ENCODE data around the gene ITGB1. TPM values are rescaled to one million over a fixed set of nuclear protein-coding genes. Genes with fewer than 3 reads are reported as not detected.

The ITGB1 gene
- total and polyA plus RNA-seq, 8 donors = 44.0 to 316 (median 110) TPM

- 26 to 38% methylated on average over 4 of the region's 4 CpGs for WGBS, 2 donors
Measured at GRCh38 chr10:32962521-32962920, 4.5 kb upstream of the ITGB1 start.

DNA sequence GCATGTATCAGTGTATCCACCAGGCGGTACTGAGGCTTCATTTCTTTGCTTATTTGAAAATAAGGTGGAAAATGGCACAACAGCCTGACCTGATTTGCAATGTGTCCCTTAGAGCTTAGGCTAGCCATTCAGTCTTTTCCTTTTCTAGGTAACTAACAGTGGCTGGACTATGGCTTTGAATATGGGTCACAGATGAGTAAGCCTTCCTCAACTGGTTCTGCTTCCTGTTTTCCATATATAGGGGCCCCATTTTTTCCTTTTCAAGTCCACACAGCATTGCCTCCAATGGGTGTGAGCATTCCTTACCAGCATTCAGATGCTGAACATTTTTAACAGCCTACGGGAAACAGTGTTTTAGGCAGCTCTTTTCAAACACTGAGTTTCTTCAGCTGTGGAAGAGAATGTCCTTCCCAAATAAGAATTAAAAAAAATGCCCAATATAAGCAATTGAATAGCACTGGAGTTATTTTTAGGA is 3.9 kb upstream of the ITGB1 start:
- Histone ChIP-seq H3K36me3 (no peaks in the 10 kb centered on the region), H3K9me3 (no peaks in the 10 kb centered on the region), H3K27ac (peak overlapping the region in 3 of 4 donors; percentile 35 to 58 (median 53)), H3K4me1 (peaks cover 10 to 27% (median 15%) of the 10 kb centered on the region in 3 donors), H3K4me3 (no peak overlapping the region), H3K27me3 (no peaks in the 10 kb centered on the region)
- WGBS, 2 donors = 56 to 57% methylated on average over 2 of the region's 2 CpGs
- intact Hi-C loops (cut with DNase I) = no loop called here
- DNase-seq (no peak), FAIRE-seq (no peak), ATAC-seq (peak in 1 of 4 donors; percentile 1)
- no peak for TF ChIP-seq CTCF (IDR thresholded peaks at IDR 0.05)

More at GRCh38 chr10:32962521-32962920, 4.5 kb upstream of the ITGB1 start:
- no peaks in the 10 kb centered on the region for H3K9me3 ChIP-seq
- H3K4me3 ChIP-seq = no peak overlapping the region
- H3K4me1 ChIP-seq = peaks cover 10 to 27% (median 15%) of the 10 kb centered on the region in 3 donors
- no peaks in the 10 kb centered on the region for H3K36me3 ChIP-seq
- intact Hi-C loops (cut with DNase I) = no loop called here
- DNase-seq = no peak
- FAIRE-seq = no peak
- no peak for TF ChIP-seq CTCF (IDR thresholded peaks at IDR 0.05)
- no peak for ATAC-seq
- peak overlapping the region in 2 of 4 donors; percentile 53 to 58 for H3K27ac ChIP-seq
- H3K27me3 ChIP-seq = no peaks in the 10 kb centered on the region

GRCh38 chr10:32961343-32961894 is 3.4 kb upstream of the ITGB1 start:
- Histone ChIP-seq H3K4me3 (no peak overlapping the region), H3K27ac (peak overlapping the region in 3 of 4 donors; percentile 35 to 58 (median 53)), H3K9me3 (no peaks in the 10 kb centered on the region), H3K27me3 (no peaks in the 10 kb centered on the region), H3K36me3 (no peaks in the 10 kb centered on the region), H3K4me1 (peaks cover 10 to 27% (median 15%) of the 10 kb centered on the region in 3 donors)
- no peak for DNase-seq
- TF ChIP-seq CTCF (IDR thresholded peaks at IDR 0.05) = no peak
- 93 to 94% methylated on average over 5 of the region's 5 CpGs for WGBS, 2 donors
- no peak for FAIRE-seq
- no peak for ATAC-seq
- intact Hi-C loops (cut with DNase I) = no loop called here

DNA sequence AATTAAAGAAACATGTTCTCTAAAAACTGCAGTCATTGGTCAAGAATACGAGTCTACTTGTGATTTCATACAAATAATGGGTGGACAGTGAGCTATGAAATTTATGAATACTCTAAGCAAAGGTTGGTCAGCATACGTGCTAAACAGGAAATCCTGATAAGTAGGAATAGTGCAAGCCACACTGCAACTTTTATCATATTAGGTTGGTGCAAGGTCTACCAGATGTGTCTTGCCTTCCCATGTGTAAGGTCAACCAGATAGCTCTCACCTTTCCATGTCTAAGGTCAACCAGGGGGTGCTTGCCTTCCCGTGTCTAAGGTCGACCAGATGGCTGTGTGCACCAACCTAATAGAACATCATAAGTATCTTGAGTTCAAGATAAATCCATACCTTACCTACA is 2.0 kb upstream of the ITGB1 start:
- 35 to 36% methylated on average over 4 of the region's 4 CpGs for WGBS, 2 donors
- no peaks in the 10 kb centered on the region for H3K9me3 ChIP-seq
- ATAC-seq (no peak), DNase-seq (no peak), FAIRE-seq (no peak)
- H3K4me1 ChIP-seq = peaks cover 15 to 37% (median 17%) of the 10 kb centered on the region in 3 donors
- no peak for TF ChIP-seq CTCF (IDR thresholded peaks at IDR 0.05)
- intact Hi-C loops (cut with DNase I) = no loop called here
- H3K36me3 ChIP-seq = no peaks in the 10 kb centered on the region
- no peak overlapping the region for H3K27ac ChIP-seq
- no peaks in the 10 kb centered on the region for H3K27me3 ChIP-seq
- H3K4me3 ChIP-seq = peak overlapping the region in 1 of 4 donors; percentile 79

All from pancreas (tissue), 10 donors.